CD4-positive, alpha-beta T cell (primary cell): Measurements from ENCODE around the gene DENND1A. TPM values are rescaled to one million over a fixed set of nuclear protein-coding genes. Genes with fewer than 3 reads are reported as not detected.

Source experiments
- ATAC-seq: fragments of 200-7000 bp; cut with Tn5 transposase; one replicate; pipeline ENCODE4 v1.10.0; 2022; ENCODE audit warnings: mild to moderate bottlenecking; ENCODE audit not compliant: poor library complexity
- CTCF ChIA-PET: fragments of 350-600 bp; sonication (Branson Sonifier 250); formaldehyde crosslinking; loops from one replicate; lab custom pipeline; 2021; ENCODE audit warnings: antibody characterized with exemption, inconsistent platforms; lab: Charles Lee
- POLR2A ChIA-PET: fragments of 350-600 bp; sonication (Branson Sonifier 250); formaldehyde crosslinking; loops from one replicate; lab custom pipeline; 2021; ENCODE audit warnings: antibody characterized with exemption, inconsistent platforms; lab: Charles Lee
- DNase-seq, 14 experiments: peaks; one replicate each; pipeline ENCODE4 v3.0.0-alpha.2; 2013 to 2020; ENCODE audit warnings: mixed read lengths in 2 of 14
- H3K27ac ChIP-seq, 2 donors: one replicate each; pipeline versions ENCODE4 v1.5.1 to v1.7.0; 2013; ENCODE audit warnings: low read length in 2 of 2, low read depth in 1 of 2, mild to moderate bottlenecking in 1 of 2
- H3K27me3 ChIP-seq, 2 experiments: 1 replicate in 1 of 2; 2 replicates in 1 of 2; pipeline versions ENCODE4 v1.6.1 to v1.7.0; 2013; ENCODE audit warnings: low read length in 2 of 2, control low read depth in 1 of 2, mild to moderate bottlenecking in 1 of 2, moderate library complexity in 1 of 2; ENCODE audit not compliant: insufficient read depth in 2 of 2, control insufficient read depth in 1 of 2
- H3K36me3 ChIP-seq: one replicate; pipeline ENCODE4 v1.6.1; 2013; ENCODE audit warnings: low read length, control low read depth; ENCODE audit not compliant: insufficient read depth
- H3K4me1 ChIP-seq: one replicate; pipeline ENCODE4 v1.6.1; 2013; ENCODE audit warnings: low read length, control low read depth; ENCODE audit not compliant: insufficient read depth
- H3K4me3 ChIP-seq: one replicate; pipeline ENCODE4 v1.5.1; 2013; ENCODE audit warnings: mild to moderate bottlenecking, low read length, moderate library complexity
- H3K9me3 ChIP-seq, 2 experiments: 1 replicate in 1 of 2; 2 replicates in 1 of 2; pipeline versions ENCODE4 v1.6.1 to v1.7.0; 2013; ENCODE audit warnings: low read length in 2 of 2, mild to moderate bottlenecking in 2 of 2, control low read depth in 1 of 2, moderate library complexity in 1 of 2; ENCODE audit not compliant: control insufficient read depth in 1 of 2, insufficient read depth in 1 of 2
- H3K27ac Mint-ChIP-seq: one replicate; pipeline ENCODE4 v1.8.0; 2020; ENCODE audit warnings: mixed read lengths
- H3K27me3 Mint-ChIP-seq: one replicate; pipeline ENCODE4 v1.8.0; 2021; ENCODE audit warnings: mixed read lengths
- H3K36me3 Mint-ChIP-seq: one replicate; pipeline ENCODE4 v1.8.0; 2021; ENCODE audit warnings: low read depth, mixed read lengths
- H3K4me1 Mint-ChIP-seq: one replicate; pipeline ENCODE4 v1.8.0; 2021; ENCODE audit warnings: low read depth, mixed read lengths
- H3K4me3 Mint-ChIP-seq: one replicate; pipeline ENCODE4 v1.8.0; 2020; ENCODE audit warnings: mild to moderate bottlenecking, mixed read lengths
- H3K9me3 Mint-ChIP-seq: one replicate; pipeline ENCODE4 v1.8.0; 2020; ENCODE audit warnings: mixed read lengths
- intact Hi-C, 2 experiments: fragments of 100-400 bp; cut with DNase I in 1 of 2; cut with micrococcal nuclease in 1 of 2; formaldehyde crosslinking; loops; one replicate each; pipeline versions ENCODE4 v1.15.1 to v1.9.0; 2023 to 2025; cut with DNase I, micrococcal nuclease
- total RNA-seq, 174 experiments: library from RNA in 2 of 174; stranded (reverse) in 2 of 174; gene quantifications; one replicate each; pipeline ENCODE4 v1.2.3 and lab custom pipeline; 2021 to 2026
- TF ChIP-seq, protein P1 (sequence below): fragments of 200-600 bp; IDR thresholded peaks from one replicate; pipeline ENCODE4 v1.8.0; 2022; ENCODE audit warnings: antibody characterized with exemption, mild to moderate bottlenecking

The DENND1A gene
- total RNA-seq, 2 experiments from 2014 or later: 20.0 to 20.6 TPM

DNA sequence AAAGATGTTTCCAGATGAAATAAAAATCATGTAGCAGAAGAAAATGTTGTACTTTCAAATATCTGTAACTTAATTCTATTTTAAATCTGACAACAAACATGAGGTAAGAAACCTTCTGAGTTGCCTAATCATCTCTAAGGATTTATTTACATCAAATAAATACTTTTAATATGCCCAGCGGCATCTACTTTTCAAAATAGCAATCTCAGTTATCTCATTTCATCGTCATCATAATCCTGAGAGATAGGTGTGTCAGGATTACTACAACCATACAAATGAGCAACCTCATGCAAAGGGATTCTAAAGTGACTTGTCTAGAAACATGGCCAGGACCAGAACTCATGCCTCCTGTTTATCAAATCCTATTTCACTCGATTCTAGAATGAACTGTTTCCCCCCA is 49.5 kb downstream of the DENND1A start:
- H3K27me3 ChIP-seq: no peaks in the 10 kb centered on the region
- H3K27ac ChIP-seq: no peak overlapping the region
- Mint-ChIP-seq H3K36me3 (peaks cover 32% of the 10 kb centered on the region), H3K27ac (no peak overlapping the region), H3K9me3 (no peaks in the 10 kb centered on the region), H3K27me3 (no peaks in the 10 kb centered on the region), H3K4me3 (no peak overlapping the region), H3K4me1 (peaks cover 23% of the 10 kb centered on the region)
- H3K36me3 ChIP-seq: peaks cover 3% of the 10 kb centered on the region
- H3K9me3 ChIP-seq: no peaks in the 10 kb centered on the region
- ChIA-PET CTCF (no interaction called here), POLR2A (no interaction called here)
- intact Hi-C loops: no loop called here
- ATAC-seq (no peak), DNase-seq (no peak)
- no peaks in the 10 kb centered on the region for H3K4me1 ChIP-seq
- TF ChIP-seq, protein P1, sequence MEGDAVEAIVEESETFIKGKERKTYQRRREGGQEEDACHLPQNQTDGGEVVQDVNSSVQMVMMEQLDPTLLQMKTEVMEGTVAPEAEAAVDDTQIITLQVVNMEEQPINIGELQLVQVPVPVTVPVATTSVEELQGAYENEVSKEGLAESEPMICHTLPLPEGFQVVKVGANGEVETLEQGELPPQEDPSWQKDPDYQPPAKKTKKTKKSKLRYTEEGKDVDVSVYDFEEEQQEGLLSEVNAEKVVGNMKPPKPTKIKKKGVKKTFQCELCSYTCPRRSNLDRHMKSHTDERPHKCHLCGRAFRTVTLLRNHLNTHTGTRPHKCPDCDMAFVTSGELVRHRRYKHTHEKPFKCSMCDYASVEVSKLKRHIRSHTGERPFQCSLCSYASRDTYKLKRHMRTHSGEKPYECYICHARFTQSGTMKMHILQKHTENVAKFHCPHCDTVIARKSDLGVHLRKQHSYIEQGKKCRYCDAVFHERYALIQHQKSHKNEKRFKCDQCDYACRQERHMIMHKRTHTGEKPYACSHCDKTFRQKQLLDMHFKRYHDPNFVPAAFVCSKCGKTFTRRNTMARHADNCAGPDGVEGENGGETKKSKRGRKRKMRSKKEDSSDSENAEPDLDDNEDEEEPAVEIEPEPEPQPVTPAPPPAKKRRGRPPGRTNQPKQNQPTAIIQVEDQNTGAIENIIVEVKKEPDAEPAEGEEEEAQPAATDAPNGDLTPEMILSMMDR: no peak
- H3K4me3 ChIP-seq: no peak overlapping the region

DNA sequence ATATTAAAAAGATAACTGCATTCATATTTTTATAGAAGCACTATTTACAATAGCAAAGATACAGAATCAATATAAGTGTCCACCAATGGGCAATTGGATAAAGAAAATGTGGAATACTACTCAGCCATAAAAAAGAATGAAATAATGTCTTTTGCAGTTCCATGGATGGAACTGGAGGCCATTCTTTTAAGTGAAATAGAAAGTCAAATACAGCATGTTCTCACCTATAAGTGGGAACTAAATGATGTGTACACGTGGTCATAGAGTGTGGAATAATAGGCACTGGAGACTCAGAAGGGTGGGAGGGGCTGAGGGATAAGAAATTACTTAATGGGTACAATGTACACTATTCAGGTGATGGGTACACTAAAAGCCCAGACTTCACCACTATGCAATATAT is 53.2 kb downstream of the DENND1A start:
- intact Hi-C loops: no loop called here
- DNase-seq (no peak), ATAC-seq (no peak)
- H3K27me3 Mint-ChIP-seq: no peaks in the 10 kb centered on the region
- ChIA-PET POLR2A (no interaction called here), CTCF (no interaction called here)
- H3K27me3 ChIP-seq: no peaks in the 10 kb centered on the region
- H3K4me1 Mint-ChIP-seq: peaks cover 8% of the 10 kb centered on the region
- peaks cover 5% of the 10 kb centered on the region for H3K36me3 ChIP-seq
- no peaks in the 10 kb centered on the region for H3K9me3 Mint-ChIP-seq
- peaks cover 57% of the 10 kb centered on the region for H3K36me3 Mint-ChIP-seq
- H3K4me1 ChIP-seq: no peaks in the 10 kb centered on the region
- H3K9me3 ChIP-seq: no peaks in the 10 kb centered on the region
- no peak overlapping the region for H3K27ac Mint-ChIP-seq
- no peak overlapping the region for H3K27ac ChIP-seq
- H3K4me3 ChIP-seq: no peak overlapping the region
- H3K4me3 Mint-ChIP-seq: no peak overlapping the region
- TF ChIP-seq, protein P1: no peak

DNA sequence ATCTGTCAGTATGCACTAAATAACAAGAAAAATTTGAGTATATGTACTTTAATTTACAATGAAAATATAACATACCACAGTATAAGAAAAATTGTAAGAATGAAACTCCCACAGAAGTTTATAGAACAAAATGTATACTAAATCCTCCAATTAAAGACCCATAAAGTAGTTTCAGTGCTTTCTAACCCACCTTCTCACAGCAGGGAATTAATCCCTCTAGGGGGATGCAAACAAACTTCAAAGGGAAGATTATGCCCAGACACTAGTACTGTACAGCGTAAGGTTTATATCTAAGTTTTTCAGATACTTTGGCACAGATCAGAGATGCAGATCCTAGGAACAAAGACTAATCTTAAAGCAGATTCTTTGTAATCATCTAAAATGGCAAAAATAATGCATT is 57.2 kb downstream of the DENND1A start:
- Mint-ChIP-seq H3K27ac (no peak overlapping the region), H3K9me3 (no peaks in the 10 kb centered on the region), H3K36me3 (peaks cover 42% of the 10 kb centered on the region), H3K27me3 (no peaks in the 10 kb centered on the region), H3K4me3 (no peak overlapping the region), H3K4me1 (peaks cover 24% of the 10 kb centered on the region)
- intact Hi-C loops: no loop called here
- DNase-seq: no peak
- Histone ChIP-seq H3K36me3 (peaks cover 2% of the 10 kb centered on the region), H3K4me3 (no peak overlapping the region), H3K27me3 (no peaks in the 10 kb centered on the region), H3K9me3 (no peaks in the 10 kb centered on the region), H3K4me1 (peaks cover under 1% of the 10 kb centered on the region), H3K27ac (no peak overlapping the region)
- ChIA-PET CTCF (no interaction called here), POLR2A (no interaction called here)
- ATAC-seq: no peak
- TF ChIP-seq, protein P1: no peak
